ENCODE measurements around the gene GP5.

Gene GP5

GRCh38 chr3:194360568-194360967 is 38.5 kb downstream of the GP5 start:
- peaks cover 3% of the 10 kb centered on the region for H3K27me3 ChIP-seq (ENCODE audit: insufficient read depth, poor library complexity, severe bottlenecking)
- H3K4me3 ChIP-seq (replicated peaks; ENCODE audit: insufficient read depth, low read length): no peak overlapping the region
- H3K27ac ChIP-seq (replicated peaks): no peak overlapping the region
- no peak for TF ChIP-seq GABPA (IDR thresholded peaks at IDR 0.05; ENCODE audit: low read depth)
- TF ChIP-seq SPI1 (IDR thresholded peaks at IDR 0.05; ENCODE audit: borderline replicate concordance, low read depth): no peak
- no peak for DNase-seq (ENCODE audit: low read depth in 1 of 2, low spot score in 1 of 2)

DNA sequence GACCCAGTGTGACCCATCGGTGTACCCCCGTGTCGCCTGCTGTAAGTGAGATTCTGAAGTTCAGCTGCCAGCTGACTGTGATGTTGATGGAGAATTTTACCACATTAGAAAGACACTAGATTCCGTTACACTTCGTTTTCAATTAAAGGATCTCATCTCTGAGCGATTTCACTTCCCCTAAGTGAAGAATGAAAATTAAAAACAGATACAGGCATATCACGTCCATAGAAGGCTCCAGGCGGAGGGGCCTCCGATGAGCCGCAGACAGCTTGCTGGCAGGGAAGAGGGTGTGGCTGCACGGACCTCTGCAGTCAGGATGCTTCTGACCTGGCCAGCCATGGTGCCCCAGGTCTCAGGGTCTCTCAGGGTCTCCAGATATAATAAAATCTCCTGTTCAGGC is 41.4 kb downstream of the GP5 start:
- TF ChIP-seq, protein P1, sequence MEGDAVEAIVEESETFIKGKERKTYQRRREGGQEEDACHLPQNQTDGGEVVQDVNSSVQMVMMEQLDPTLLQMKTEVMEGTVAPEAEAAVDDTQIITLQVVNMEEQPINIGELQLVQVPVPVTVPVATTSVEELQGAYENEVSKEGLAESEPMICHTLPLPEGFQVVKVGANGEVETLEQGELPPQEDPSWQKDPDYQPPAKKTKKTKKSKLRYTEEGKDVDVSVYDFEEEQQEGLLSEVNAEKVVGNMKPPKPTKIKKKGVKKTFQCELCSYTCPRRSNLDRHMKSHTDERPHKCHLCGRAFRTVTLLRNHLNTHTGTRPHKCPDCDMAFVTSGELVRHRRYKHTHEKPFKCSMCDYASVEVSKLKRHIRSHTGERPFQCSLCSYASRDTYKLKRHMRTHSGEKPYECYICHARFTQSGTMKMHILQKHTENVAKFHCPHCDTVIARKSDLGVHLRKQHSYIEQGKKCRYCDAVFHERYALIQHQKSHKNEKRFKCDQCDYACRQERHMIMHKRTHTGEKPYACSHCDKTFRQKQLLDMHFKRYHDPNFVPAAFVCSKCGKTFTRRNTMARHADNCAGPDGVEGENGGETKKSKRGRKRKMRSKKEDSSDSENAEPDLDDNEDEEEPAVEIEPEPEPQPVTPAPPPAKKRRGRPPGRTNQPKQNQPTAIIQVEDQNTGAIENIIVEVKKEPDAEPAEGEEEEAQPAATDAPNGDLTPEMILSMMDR (IDR thresholded peaks at IDR 0.05; ENCODE audit: insufficient read depth, low read length): no peak
- TF ChIP-seq GABPA (IDR thresholded peaks at IDR 0.05; ENCODE audit: low read depth) (no peak), POLR2AphosphoS5 (IDR thresholded peaks at IDR 0.05; ENCODE audit: low read depth) (no peak)
- Histone ChIP-seq H3K27ac (replicated peaks) (no peak overlapping the region), H3K4me3 (replicated peaks; ENCODE audit: insufficient read depth, low read length) (no peak overlapping the region), H3K27me3 (ENCODE audit: insufficient read depth, poor library complexity, severe bottlenecking) (peaks cover 3% of the 10 kb centered on the region)
- DNase-seq (ENCODE audit: low read depth in 1 of 2, low spot score in 1 of 2): no peak

GRCh38 chr3:194355379-194355778 is 43.7 kb downstream of the GP5 start:
- H3K27ac ChIP-seq (replicated peaks): no peak overlapping the region
- H3K27me3 ChIP-seq (ENCODE audit: insufficient read depth, poor library complexity, severe bottlenecking): peaks cover 3% of the 10 kb centered on the region
- no peak overlapping the region for H3K4me3 ChIP-seq (replicated peaks; ENCODE audit: insufficient read depth, low read length)
- TF ChIP-seq REST (IDR thresholded peaks at IDR 0.05; ENCODE audit: insufficient replicate concordance, low read depth) (no peak), GABPA (IDR thresholded peaks at IDR 0.05; ENCODE audit: low read depth) (no peak), POLR2AphosphoS5 (IDR thresholded peaks at IDR 0.05; ENCODE audit: low read depth) (no peak), SPI1 (IDR thresholded peaks at IDR 0.05; ENCODE audit: borderline replicate concordance, low read depth) (no peak)
- TF ChIP-seq, protein P1 (IDR thresholded peaks at IDR 0.05; ENCODE audit: insufficient read depth, low read length): no peak
- DNase-seq (ENCODE audit: low read depth in 1 of 2, low spot score in 1 of 2): no peak

DNA sequence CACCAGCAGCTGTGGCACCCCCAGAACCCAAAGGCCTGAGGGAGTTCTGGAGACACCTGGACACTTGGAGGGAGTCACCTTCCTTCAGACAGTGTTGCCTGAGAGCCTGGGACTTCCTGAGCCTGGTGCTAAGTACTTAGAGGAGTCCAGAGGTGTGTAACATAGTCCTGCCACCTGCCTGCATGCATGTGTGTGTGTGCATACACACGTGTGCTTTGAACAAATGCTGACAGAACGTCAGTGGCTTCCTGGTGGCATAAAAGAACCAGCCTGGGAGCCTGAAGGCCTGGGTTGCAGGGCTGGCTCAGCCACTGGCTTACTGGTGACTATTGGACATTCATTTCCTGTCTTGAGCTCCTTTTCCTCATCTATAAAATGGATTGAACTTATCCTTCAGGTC is 44.8 kb downstream of the GP5 start:
- no peak for DNase-seq (ENCODE audit: low read depth in 1 of 2, low spot score in 1 of 2)
- Histone ChIP-seq H3K27me3 (ENCODE audit: insufficient read depth, poor library complexity, severe bottlenecking) (peaks cover 3% of the 10 kb centered on the region), H3K4me3 (replicated peaks; ENCODE audit: insufficient read depth, low read length) (no peak overlapping the region), H3K27ac (replicated peaks) (no peak overlapping the region)
- TF ChIP-seq GABPA (IDR thresholded peaks at IDR 0.05; ENCODE audit: low read depth): no peak
- TF ChIP-seq, protein P1 (IDR thresholded peaks at IDR 0.05; ENCODE audit: insufficient read depth, low read length): no peak
- TF ChIP-seq REST (IDR thresholded peaks at IDR 0.05; ENCODE audit: insufficient replicate concordance, low read depth): no peak
- TF ChIP-seq SPI1 (IDR thresholded peaks at IDR 0.05; ENCODE audit: borderline replicate concordance, low read depth): no peak
- no peak for TF ChIP-seq POLR2AphosphoS5 (IDR thresholded peaks at IDR 0.05; ENCODE audit: low read depth)

All from HL-60 (cell line).